Peyer's patch (tissue), 4 donors: ENCODE data around the gene ARHGAP22. TPM values are rescaled to one million over a fixed set of nuclear protein-coding genes. Genes with fewer than 3 reads are reported as not detected.

Source experiments
- DNase-seq, 3 donors: peaks; one replicate each; pipeline ENCODE4 v3.0.0-alpha.2; 2017 to 2019
- H3K27ac ChIP-seq, 4 donors: fragments of 200-600 bp; sonication (generic); one replicate each; pipeline ENCODE4 v1.5.1; 2016 to 2019
- H3K27me3 ChIP-seq, 2 donors: fragments of 200-600 bp; sonication (generic); one replicate each; pipeline ENCODE4 v1.5.1; 2019
- H3K36me3 ChIP-seq, 3 donors: fragments of 200-600 bp; sonication (generic); one replicate each; pipeline ENCODE4 v1.5.1; 2016 to 2019
- H3K4me1 ChIP-seq, 4 donors: fragments of 200-600 bp; sonication (generic); one replicate each; pipeline ENCODE4 v1.5.1; 2016 to 2019
- H3K4me3 ChIP-seq, 4 donors: fragments of 200-600 bp; sonication (generic); 1 replicate in 3 of 4; 2 replicates in 1 of 4; pipeline ENCODE4 v1.5.1; 2016 to 2019; ENCODE audit warnings: mild to moderate bottlenecking in 1 of 4
- H3K9me3 ChIP-seq, 4 donors: fragments of 200-600 bp; sonication (generic); one replicate each; pipeline ENCODE4 v1.5.1; 2016 to 2019; ENCODE audit warnings: mild to moderate bottlenecking in 1 of 4
- CTCF ChIP-seq, 6 experiments: fragments of 450-650 bp in 4 of 6; fragments of 200-600 bp in 2 of 6; sonication (generic) in 1 of 6; IDR thresholded peaks; one replicate each; pipeline ENCODE4 v1.5.1; 2017 to 2019; ENCODE audit warnings: antibody characterized with exemption in 6 of 6, mild to moderate bottlenecking in 3 of 6, moderate library complexity in 1 of 6
- POLR2A ChIP-seq, 2 donors: fragments of 450-650 bp; IDR thresholded peaks; one replicate each; pipeline ENCODE4 v1.5.1; 2017; ENCODE audit warnings: antibody characterized with exemption in 2 of 2, mild to moderate bottlenecking in 2 of 2, moderate library complexity in 2 of 2
- total RNA-seq, 4 donors: library from RNA; depleted of rRNA; stranded (reverse); fragments of >200 nt; gene quantifications; one replicate each; pipeline ENCODE4 v1.1.0, GENCODE V29; 2016

The ARHGAP22 gene
- total RNA-seq, 4 donors from 2014 or later, result 1.9 to 10.7 (median 8.3) TPM; not detected in 1

GRCh38 chr10:48468130-48468790 is 136.6 kb downstream of the ARHGAP22 start:
- Histone ChIP-seq H3K27me3 (no peaks in the 10 kb centered on the region), H3K4me3 (no peak overlapping the region), H3K4me1 (no peaks in the 10 kb centered on the region), H3K36me3 (no peaks in the 10 kb centered on the region), H3K9me3 (no peaks in the 10 kb centered on the region), H3K27ac (no peak overlapping the region)
- no peak for DNase-seq
- TF ChIP-seq POLR2A (IDR thresholded peaks at IDR 0.05) (no peak), CTCF (IDR thresholded peaks at IDR 0.05) (no peak)

GRCh38 chr10:48467669-48468068 is 137.2 kb downstream of the ARHGAP22 start:
- Histone ChIP-seq H3K4me3 (no peak overlapping the region), H3K27me3 (no peaks in the 10 kb centered on the region), H3K9me3 (no peaks in the 10 kb centered on the region), H3K36me3 (no peaks in the 10 kb centered on the region), H3K27ac (no peak overlapping the region), H3K4me1 (no peaks in the 10 kb centered on the region)
- no peak for TF ChIP-seq POLR2A (IDR thresholded peaks at IDR 0.05)
- DNase-seq, result peak in 1 of 3 donors; percentile 3

- H3K36me3 ChIP-seq, result no peaks in the 10 kb centered on the region
- H3K9me3 ChIP-seq, result no peaks in the 10 kb centered on the region
- TF ChIP-seq POLR2A (IDR thresholded peaks at IDR 0.05) (no peak), CTCF (IDR thresholded peaks at IDR 0.05) (no peak)
- no peaks in the 10 kb centered on the region for H3K27me3 ChIP-seq
- H3K27ac ChIP-seq, result no peak overlapping the region
- no peak overlapping the region for H3K4me3 ChIP-seq
- peak in 2 of 3 donors; percentile 3 to 37 for DNase-seq
- H3K4me1 ChIP-seq, result no peaks in the 10 kb centered on the region
Measured at GRCh38 chr10:48466611-48467240, 138.1 kb downstream of the ARHGAP22 start.

GRCh38 chr10:48465860-48466521 is 138.9 kb downstream of the ARHGAP22 start:
- TF ChIP-seq CTCF (IDR thresholded peaks at IDR 0.05) (no peak), POLR2A (IDR thresholded peaks at IDR 0.05) (no peak)
- H3K36me3 ChIP-seq, result no peaks in the 10 kb centered on the region
- H3K9me3 ChIP-seq, result no peaks in the 10 kb centered on the region
- no peak overlapping the region for H3K27ac ChIP-seq
- H3K4me1 ChIP-seq, result no peaks in the 10 kb centered on the region
- H3K27me3 ChIP-seq, result no peaks in the 10 kb centered on the region
- DNase-seq, result peak; percentile 13 to 42 (median 37)
- H3K4me3 ChIP-seq, result no peak overlapping the region

- no peak for TF ChIP-seq POLR2A (IDR thresholded peaks at IDR 0.05)
- no peak for TF ChIP-seq CTCF (IDR thresholded peaks at IDR 0.05)
- H3K4me3 ChIP-seq, result no peak overlapping the region
- DNase-seq, result peak; percentile 10 to 45 (median 36)
- H3K4me1 ChIP-seq, result no peaks in the 10 kb centered on the region
- no peaks in the 10 kb centered on the region for H3K36me3 ChIP-seq
- no peaks in the 10 kb centered on the region for H3K27me3 ChIP-seq
- H3K27ac ChIP-seq, result no peak overlapping the region
- H3K9me3 ChIP-seq, result no peaks in the 10 kb centered on the region
Measured at GRCh38 chr10:48464871-48465736, 139.8 kb downstream of the ARHGAP22 start.
